Measurements from ENCODE around the gene INSIG2. TPM values are rescaled to one million over a fixed set of nuclear protein-coding genes. Genes with fewer than 3 reads are reported as not detected.

The INSIG2 gene
- polyA plus RNA-seq, 1 experiment = 7.5 TPM

GRCh38 chr2:118098307-118099030 is 10.2 kb downstream of the INSIG2 start:
- TF ChIP-seq CTCF (IDR thresholded peaks at IDR 0.05; ENCODE audit: insufficient read depth, low read depth, low read length) = no peak
- DNase-seq (ENCODE audit: low read depth) = no peak
- ChIA-PET CTCF (no interaction called here), POLR2A (no interaction called here)
- H3K27me3 ChIP-seq (ENCODE audit: control insufficient read depth, insufficient read depth, low read length) = no peaks in the 10 kb centered on the region
- no peak overlapping the region for H3K4me3 ChIP-seq (ENCODE audit: low read depth, low read length)
- no peaks in the 10 kb centered on the region; the same call in 1 of the 2 replicates for H3K36me3 ChIP-seq (ENCODE audit: control insufficient read depth, insufficient read depth, low read length)

GRCh38 chr2:118102433-118103082 is 14.3 kb downstream of the INSIG2 start:
- Histone ChIP-seq H3K4me3 (ENCODE audit: low read depth, low read length) (no peak overlapping the region), H3K36me3 (ENCODE audit: control insufficient read depth, insufficient read depth, low read length) (no peaks in the 10 kb centered on the region), H3K27me3 (ENCODE audit: control insufficient read depth, insufficient read depth, low read length) (no peaks in the 10 kb centered on the region)
- no peak for DNase-seq (ENCODE audit: low read depth)
- ChIA-PET CTCF (no interaction called here), POLR2A (no interaction called here)
- TF ChIP-seq CTCF (IDR thresholded peaks at IDR 0.05; ENCODE audit: insufficient read depth, low read depth, low read length) = no peak

- no peaks in the 10 kb centered on the region for H3K36me3 ChIP-seq (ENCODE audit: control insufficient read depth, insufficient read depth, low read length)
- CTCF ChIA-PET = interaction anchor here (1.5 kb wide), 1 partner anchor 18 kb away, joined by 3 read pairs; no protein-coding TSS in a partner anchor
- no peak overlapping the region for H3K4me3 ChIP-seq (ENCODE audit: low read depth, low read length)
- H3K27me3 ChIP-seq (ENCODE audit: control insufficient read depth, insufficient read depth, low read length) = no peaks in the 10 kb centered on the region
- POLR2A ChIA-PET = no interaction called here
- no peak for TF ChIP-seq CTCF (IDR thresholded peaks at IDR 0.05; ENCODE audit: insufficient read depth, low read depth, low read length)
- no peak for DNase-seq (ENCODE audit: low read depth)
Measured at GRCh38 chr2:118103951-118104940, 16.0 kb downstream of the INSIG2 start.

- ChIA-PET POLR2A (no interaction called here), CTCF (interaction anchor here (1.0 to 1.5 kb wide), 2 partner anchors 16 kb away, joined by 3 to 6 read pairs; no protein-coding TSS in a partner anchor)
- no peak for TF ChIP-seq CTCF (IDR thresholded peaks at IDR 0.05; ENCODE audit: insufficient read depth, low read depth, low read length)
- H3K36me3 ChIP-seq (ENCODE audit: control insufficient read depth, insufficient read depth, low read length) = no peaks in the 10 kb centered on the region
- H3K27me3 ChIP-seq (ENCODE audit: control insufficient read depth, insufficient read depth, low read length) = no peaks in the 10 kb centered on the region
- DNase-seq (ENCODE audit: low read depth) = no peak
- H3K4me3 ChIP-seq (ENCODE audit: low read depth, low read length) = no peak overlapping the region
Measured at GRCh38 chr2:118105497-118105896, 17.2 kb downstream of the INSIG2 start.

GRCh38 chr2:118106926-118107325 is 18.7 kb downstream of the INSIG2 start:
- CTCF ChIA-PET = no interaction called here
- H3K36me3 ChIP-seq (ENCODE audit: control insufficient read depth, insufficient read depth, low read length) = no peaks in the 10 kb centered on the region
- no peak for DNase-seq (ENCODE audit: low read depth)
- TF ChIP-seq CTCF (IDR thresholded peaks at IDR 0.05; ENCODE audit: insufficient read depth, low read depth, low read length) = no peak
- H3K4me3 ChIP-seq (ENCODE audit: low read depth, low read length) = no peak overlapping the region
- no peaks in the 10 kb centered on the region for H3K27me3 ChIP-seq (ENCODE audit: control insufficient read depth, insufficient read depth, low read length)
- POLR2A ChIA-PET = no interaction called here

Measured in BJ (cell line).